SK-N-SH treated with all-trans-retinoic acid at 6 μM for 48 hours (cell line): ENCODE results near the gene REEP6.

ENCODE experiments used
- ARNTL ChIP-seq: fragments of 450-650 bp; formaldehyde crosslinking; IDR thresholded peaks from 2 replicates; pipeline ENCODE4 v1.5.0; 2020; ENCODE audit warnings: low read depth, mild to moderate bottlenecking, moderate library complexity, borderline replicate concordance
- ESRRG ChIP-seq: fragments of 250-450 bp; sonication (Bioruptor Pico); IDR thresholded peaks from 2 replicates; pipeline ENCODE4 v1.6.1; 2021; ENCODE audit warnings: mild to moderate bottlenecking
- GLIS3 ChIP-seq: fragments of 250-450 bp; sonication (Bioruptor Pico); IDR thresholded peaks from 2 replicates; pipeline ENCODE4 v1.5.0; 2020; ENCODE audit warnings: mild to moderate bottlenecking, moderate library complexity
- OSR1 ChIP-seq: fragments of 250-450 bp; sonication (Bioruptor Pico); IDR thresholded peaks from 2 replicates; pipeline ENCODE4 v1.8.0; 2022; ENCODE audit warnings: moderate library complexity, mild to moderate bottlenecking, inconsistent platforms
- POU6F1 ChIP-seq: fragments of 250-450 bp; sonication (Bioruptor Pico); IDR thresholded peaks from 2 replicates; pipeline ENCODE4 v1.8.0; 2021; ENCODE audit warnings: low read depth, mild to moderate bottlenecking, moderate library complexity, borderline replicate concordance
- PPARA ChIP-seq: fragments of 250-450 bp; sonication (Bioruptor Pico); IDR thresholded peaks from 2 replicates; pipeline ENCODE4 v1.5.0; 2020; ENCODE audit warnings: mild to moderate bottlenecking, borderline replicate concordance
- TCF4 ChIP-seq: fragments of 250-450 bp; sonication (Bioruptor Pico); IDR thresholded peaks from 2 replicates; pipeline ENCODE4 v1.8.0; 2021; ENCODE audit warnings: mild to moderate bottlenecking, moderate library complexity, borderline replicate concordance
- ZFP3 ChIP-seq: fragments of 250-450 bp; sonication (Bioruptor Pico); IDR thresholded peaks from 2 replicates; pipeline ENCODE4 v1.5.0; 2020; ENCODE audit warnings: mild to moderate bottlenecking, moderate library complexity
- ZNF8 ChIP-seq: fragments of 450-650 bp; formaldehyde crosslinking; IDR thresholded peaks from 2 replicates; pipeline ENCODE4 v1.5.0; 2020; ENCODE audit warnings: mild to moderate bottlenecking, moderate library complexity

DNA sequence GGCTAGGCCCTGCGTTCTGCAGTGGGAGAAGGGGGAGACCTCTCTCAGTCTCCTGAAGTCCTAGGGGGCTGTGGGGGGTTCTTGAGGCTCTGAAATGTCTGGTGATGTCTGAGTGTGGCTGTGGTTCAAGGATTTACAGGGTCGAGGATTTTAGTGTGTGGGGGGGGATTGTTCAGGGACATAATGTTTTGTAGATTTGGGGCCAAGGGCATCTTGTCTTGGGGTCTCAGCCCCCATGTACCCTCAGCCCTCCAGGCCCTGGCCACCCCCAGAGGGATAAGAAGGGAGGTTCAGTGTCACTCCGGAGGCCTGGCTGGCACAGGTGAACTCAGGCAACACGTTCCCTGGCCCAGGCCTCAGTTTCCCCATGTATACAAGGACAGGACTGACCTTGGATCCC lies 43.5 kb upstream of the REEP6 start:
- no peak for TF ChIP-seq ARNTL (CRISPR knock-in tag)
- TF ChIP-seq ESRRG, result no peak
- no peak for TF ChIP-seq OSR1 (CRISPR knock-in tag)
- TF ChIP-seq POU6F1, result no peak
- TF ChIP-seq GLIS3 (CRISPR knock-in tag), result no peak
- TF ChIP-seq PPARA, result no peak
- no peak for TF ChIP-seq TCF4 (CRISPR knock-in tag)
- no peak for TF ChIP-seq ZNF8 (CRISPR knock-in tag)
- TF ChIP-seq ZFP3 (CRISPR knock-in tag), result no peak
